H9 (cell line): ENCODE measurements around the gene CCDC88C. TPM values are rescaled to one million over a fixed set of nuclear protein-coding genes. Genes with fewer than 3 reads are reported as not detected.
A peak's percentile ranks its signal among the peaks of the same experiment; 100 is the strongest.

Experiments used
- DNase-seq: peaks from one replicate; pipeline ENCODE4 v3.0.0-alpha.2; 2017
- H2AFZ ChIP-seq: one replicate; pipeline ENCODE4 v1.6.1; 2013; ENCODE audit warnings: mild to moderate bottlenecking, low read length, control low read depth, moderate library complexity
- H2AK5ac ChIP-seq: 2 replicates; pipeline ENCODE4 v1.6.1; 2013; ENCODE audit warnings: low read length, control low read depth, mixed read lengths; ENCODE audit not compliant: insufficient read length
- H2BK120ac ChIP-seq: one replicate; pipeline ENCODE4 v1.6.1; 2013; ENCODE audit warnings: low read depth, mild to moderate bottlenecking, low read length, control low read depth, inconsistent platforms; ENCODE audit not compliant: poor library complexity, severe bottlenecking
- H2BK12ac ChIP-seq: 2 replicates; pipeline ENCODE4 v1.6.1; 2013; ENCODE audit warnings: low read length, control low read depth, mixed read lengths, low read depth; ENCODE audit not compliant: insufficient read length
- H2BK15ac ChIP-seq: 2 replicates; pipeline ENCODE4 v1.6.1; 2013; ENCODE audit warnings: low read depth, low read length, control low read depth
- H2BK20ac ChIP-seq: one replicate; pipeline ENCODE4 v1.6.1; 2013; ENCODE audit warnings: low read depth, mild to moderate bottlenecking, low read length, control low read depth, inconsistent platforms; ENCODE audit not compliant: poor library complexity, severe bottlenecking
- H2BK5ac ChIP-seq: 2 replicates; pipeline ENCODE4 v1.6.1; 2013; ENCODE audit warnings: low read length, control low read depth, mixed read lengths; ENCODE audit not compliant: insufficient read length
- H3K14ac ChIP-seq: 2 replicates; pipeline ENCODE4 v1.6.1; 2013; ENCODE audit warnings: low read length, control low read depth; ENCODE audit not compliant: insufficient read depth
- H3K18ac ChIP-seq: 2 replicates; pipeline ENCODE4 v1.6.1; 2013; ENCODE audit warnings: low read depth, mild to moderate bottlenecking, mixed read lengths, low read length, control low read depth; ENCODE audit not compliant: insufficient read length
- H3K23ac ChIP-seq: 2 replicates; pipeline ENCODE4 v1.6.1; 2013; ENCODE audit warnings: low read length, control low read depth, mixed read lengths, low read depth; ENCODE audit not compliant: insufficient read length
- H3K23me2 ChIP-seq: 2 replicates; pipeline ENCODE4 v1.6.1; 2013; ENCODE audit warnings: low read depth, mild to moderate bottlenecking, mixed read lengths, low read length, control low read depth; ENCODE audit not compliant: insufficient read length, poor library complexity, severe bottlenecking
- H3K27ac ChIP-seq: 2 replicates; pipeline ENCODE4 v1.5.1; 2013; ENCODE audit warnings: low read length, control low read depth, mixed read lengths, low read depth; ENCODE audit not compliant: insufficient read length
- H3K27me3 ChIP-seq: 2 replicates; pipeline ENCODE4 v1.6.1; 2013; ENCODE audit warnings: low read length, control low read depth, inconsistent platforms; ENCODE audit not compliant: insufficient read depth
- H3K4ac ChIP-seq: 2 replicates; pipeline ENCODE4 v1.6.1; 2013; ENCODE audit warnings: low read depth, mild to moderate bottlenecking, control low read depth, inconsistent platforms, low read length, moderate library complexity
- H3K4me1 ChIP-seq: 2 replicates; pipeline ENCODE4 v1.6.1; 2013; ENCODE audit warnings: low read length, control low read depth, inconsistent platforms; ENCODE audit not compliant: insufficient read depth
- H3K4me2 ChIP-seq: 2 replicates; pipeline ENCODE4 v1.6.1; 2013; ENCODE audit warnings: low read length, control low read depth, mixed read lengths; ENCODE audit not compliant: insufficient read length, insufficient read depth
- H3K56ac ChIP-seq: 2 replicates; pipeline ENCODE4 v1.6.1; 2013; ENCODE audit warnings: low read depth, mild to moderate bottlenecking, mixed read lengths, low read length, control low read depth; ENCODE audit not compliant: insufficient read length
- H3K79me1 ChIP-seq: 2 replicates; pipeline ENCODE4 v1.6.1; 2013; ENCODE audit warnings: low read depth, mild to moderate bottlenecking, moderate library complexity, low read length, control low read depth, inconsistent platforms; ENCODE audit not compliant: insufficient read depth, poor library complexity, severe bottlenecking
- H3K79me2 ChIP-seq: 2 replicates; pipeline ENCODE4 v1.6.1; 2013; ENCODE audit warnings: low read length, control low read depth, inconsistent platforms; ENCODE audit not compliant: insufficient read depth
- H3K9ac ChIP-seq: 2 replicates; pipeline ENCODE4 v1.6.1; 2013; ENCODE audit warnings: low read length, control low read depth, mixed read lengths; ENCODE audit not compliant: insufficient read length; ENCODE audit errors: extremely low read depth
- H3K9me3 ChIP-seq: one replicate; pipeline ENCODE4 v1.6.1; 2013; ENCODE audit warnings: low read depth, low read length, inconsistent platforms; ENCODE audit not compliant: control insufficient read depth
- H3T11ph ChIP-seq: one replicate; pipeline ENCODE4 v1.6.1; 2013; ENCODE audit warnings: mild to moderate bottlenecking, low read length, control low read depth, inconsistent platforms
- H4K20me1 ChIP-seq: one replicate; pipeline ENCODE4 v1.6.1; 2013; ENCODE audit not compliant: control insufficient read depth, insufficient read length, insufficient read depth
- H4K5ac ChIP-seq: 2 replicates; pipeline ENCODE4 v1.6.1; 2013; ENCODE audit warnings: low read depth, mild to moderate bottlenecking, mixed read lengths, low read length, control low read depth; ENCODE audit not compliant: insufficient read length
- H4K8ac ChIP-seq: replicated peaks from 2 replicates; pipeline ENCODE4 v1.6.1; 2013; ENCODE audit warnings: low read length, control low read depth, mixed read lengths, low read depth; ENCODE audit not compliant: insufficient read length
- H4K91ac ChIP-seq: 2 replicates; pipeline ENCODE4 v1.6.1; 2013; ENCODE audit warnings: low read depth, mild to moderate bottlenecking, moderate library complexity, mixed read lengths, low read length, control low read depth; ENCODE audit not compliant: insufficient read length
- H3K27ac Mint-ChIP-seq, 3 experiments: 2 replicates in 2 of 3; 3 replicates in 1 of 3; pipeline ENCODE4 v1.8.0; 2020 to 2021; ENCODE audit warnings: mixed read lengths in 3 of 3, mild to moderate bottlenecking in 1 of 3, moderate library complexity in 1 of 3
- H3K27me3 Mint-ChIP-seq: 2 replicates; pipeline ENCODE4 v1.8.0; 2021; ENCODE audit warnings: low read depth, mild to moderate bottlenecking, moderate library complexity, mixed read lengths
- H3K36me3 Mint-ChIP-seq, 3 experiments: 2 replicates in 2 of 3; 3 replicates in 1 of 3; pipeline ENCODE4 v1.8.0; 2020 to 2021; ENCODE audit warnings: low read depth in 3 of 3, mixed read lengths in 3 of 3; ENCODE audit not compliant: insufficient read depth in 1 of 3
- H3K4me1 Mint-ChIP-seq, 2 experiments: 2 replicates each; pipeline ENCODE4 v1.8.0; 2020; ENCODE audit warnings: mixed read lengths in 2 of 2
- H3K4me3 Mint-ChIP-seq, 2 experiments: 2 replicates in 1 of 2; 3 replicates in 1 of 2; pipeline ENCODE4 v1.8.0; 2020 to 2021; ENCODE audit warnings: mild to moderate bottlenecking in 2 of 2, mixed read lengths in 2 of 2, moderate library complexity in 1 of 2
- H3K9me3 Mint-ChIP-seq, 2 experiments: 2 replicates in 1 of 2; 3 replicates in 1 of 2; pipeline ENCODE4 v1.8.0; 2020; ENCODE audit warnings: mild to moderate bottlenecking in 2 of 2, mixed read lengths in 2 of 2, moderate library complexity in 1 of 2
- WGBS: extraction: QIAGEN DNeasy Blood & Tissue Kit; methylation state at CpG from one replicate; pipeline ENCODE4 v1.1.7; 2013; ENCODE audit warnings: missing lambda C conversion rate, low lambda C conversion rate, mixed read lengths; ENCODE audit not compliant: insufficient read length; ENCODE audit errors: extremely low coverage; 5-methylcytosine and 5-hydroxymethylcytosine counted together
- total RNA-seq: library from RNA; stranded (reverse); gene quantifications from 2 replicates; pipeline ENCODE4 v1.2.1, GENCODE V29; 2021
- TF ChIP-seq, protein P1 (sequence below): fragments of 200-600 bp; sonication (generic); conservative IDR thresholded peaks from 3 replicates; pipeline ENCODE4 v1.8.0; 2021; ENCODE audit warnings: antibody characterized with exemption, mild to moderate bottlenecking

Gene CCDC88C
- total RNA-seq, 1 experiment from 2014 or later, result 52.4 TPM

DNA sequence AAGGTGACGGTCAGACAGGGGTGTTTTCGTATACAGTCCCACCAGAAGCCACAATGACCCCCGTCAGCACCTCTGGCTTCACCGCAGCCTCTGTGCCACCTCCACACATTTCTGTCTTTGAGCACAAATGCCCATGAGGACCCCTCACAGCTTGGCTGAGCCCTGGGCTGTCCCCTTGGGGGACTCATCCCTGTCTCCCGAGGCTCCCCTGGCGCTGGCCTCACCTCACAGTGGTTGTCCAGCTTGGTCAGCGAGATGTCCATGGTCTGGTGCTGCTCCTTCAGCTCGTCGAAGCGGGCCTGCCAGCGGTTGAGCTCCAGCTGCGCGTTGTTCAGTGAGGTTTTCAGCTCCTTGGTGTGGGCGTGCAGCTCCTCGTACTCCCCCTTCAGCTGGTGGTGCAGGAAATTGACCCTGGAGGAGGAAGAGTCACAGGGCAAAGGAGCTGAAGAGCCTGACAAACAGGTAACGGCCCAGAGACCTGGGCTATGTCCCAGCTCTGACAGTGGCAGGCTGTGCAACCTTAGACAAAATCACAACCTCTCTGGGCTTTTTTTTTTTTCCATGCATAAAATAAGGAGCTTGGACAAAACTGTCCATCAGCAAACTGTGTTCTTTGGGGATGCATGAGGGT, 120.4 kb downstream of the CCDC88C start:
- no peak overlapping the region for H4K8ac ChIP-seq
- H3K56ac ChIP-seq, result no peak overlapping the region
- H4K91ac ChIP-seq, result no peak overlapping the region
- H2BK12ac ChIP-seq, result no peak overlapping the region
- Mint-ChIP-seq H3K9me3 (no peaks in the 10 kb centered on the region), H3K4me3 (no peak overlapping the region; a peak in 1 of 5 replicates), H3K36me3 (peaks cover 41 to 90% (median 68%) of the 10 kb centered on the region in 3 experiments; a peak in 6 of 7 replicates), H3K4me1 (peaks cover 0 to under 1% of the 10 kb centered on the region in 2 experiments; a peak in 2 of 4 replicates), H3K27me3 (no peaks in the 10 kb centered on the region), H3K27ac (peak overlapping the region in 1 of 3 experiments; percentile 39; a peak in 1 of 7 replicates)
- H3K9ac ChIP-seq, result no peak overlapping the region
- no peak overlapping the region for H3K23ac ChIP-seq
- H2BK20ac ChIP-seq, result no peak overlapping the region
- no peaks in the 10 kb centered on the region for H3K9me3 ChIP-seq
- no peak overlapping the region for H2AK5ac ChIP-seq
- WGBS, result no CpG with 5 or more reads among the region's 16 CpGs
- H3K4ac ChIP-seq, result no peak overlapping the region
- H4K5ac ChIP-seq, result no peak overlapping the region
- no peak overlapping the region for H2BK15ac ChIP-seq
- H3K27ac ChIP-seq, result no peak overlapping the region
- no peaks in the 10 kb centered on the region for H3K4me1 ChIP-seq
- no peak overlapping the region for H3K14ac ChIP-seq
- peaks cover 2% of the 10 kb centered on the region for H4K20me1 ChIP-seq
- no peaks in the 10 kb centered on the region for H3K79me2 ChIP-seq
- H2BK5ac ChIP-seq, result no peak overlapping the region
- no peaks in the 10 kb centered on the region for H3K23me2 ChIP-seq
- no peak overlapping the region for H3T11ph ChIP-seq
- H2BK120ac ChIP-seq, result no peak overlapping the region
- no peaks in the 10 kb centered on the region for H3K79me1 ChIP-seq
- no peak for DNase-seq
- H3K27me3 ChIP-seq, result no peaks in the 10 kb centered on the region
- H2AFZ ChIP-seq, result no peak overlapping the region
- no peak overlapping the region for H3K4me2 ChIP-seq
- TF ChIP-seq, protein P1, sequence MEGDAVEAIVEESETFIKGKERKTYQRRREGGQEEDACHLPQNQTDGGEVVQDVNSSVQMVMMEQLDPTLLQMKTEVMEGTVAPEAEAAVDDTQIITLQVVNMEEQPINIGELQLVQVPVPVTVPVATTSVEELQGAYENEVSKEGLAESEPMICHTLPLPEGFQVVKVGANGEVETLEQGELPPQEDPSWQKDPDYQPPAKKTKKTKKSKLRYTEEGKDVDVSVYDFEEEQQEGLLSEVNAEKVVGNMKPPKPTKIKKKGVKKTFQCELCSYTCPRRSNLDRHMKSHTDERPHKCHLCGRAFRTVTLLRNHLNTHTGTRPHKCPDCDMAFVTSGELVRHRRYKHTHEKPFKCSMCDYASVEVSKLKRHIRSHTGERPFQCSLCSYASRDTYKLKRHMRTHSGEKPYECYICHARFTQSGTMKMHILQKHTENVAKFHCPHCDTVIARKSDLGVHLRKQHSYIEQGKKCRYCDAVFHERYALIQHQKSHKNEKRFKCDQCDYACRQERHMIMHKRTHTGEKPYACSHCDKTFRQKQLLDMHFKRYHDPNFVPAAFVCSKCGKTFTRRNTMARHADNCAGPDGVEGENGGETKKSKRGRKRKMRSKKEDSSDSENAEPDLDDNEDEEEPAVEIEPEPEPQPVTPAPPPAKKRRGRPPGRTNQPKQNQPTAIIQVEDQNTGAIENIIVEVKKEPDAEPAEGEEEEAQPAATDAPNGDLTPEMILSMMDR, result no peak
- no peak overlapping the region for H3K18ac ChIP-seq
